ENCODE results near the gene CAND1. TPM values are rescaled to one million over a fixed set of nuclear protein-coding genes. Genes with fewer than 3 reads are reported as not detected.
A peak's percentile ranks its signal among the peaks of the same experiment; 100 is the strongest.

Gene CAND1
- total RNA-seq, 1 experiment from 2014 or later = 236 TPM

- TF ChIP-seq, protein P1, sequence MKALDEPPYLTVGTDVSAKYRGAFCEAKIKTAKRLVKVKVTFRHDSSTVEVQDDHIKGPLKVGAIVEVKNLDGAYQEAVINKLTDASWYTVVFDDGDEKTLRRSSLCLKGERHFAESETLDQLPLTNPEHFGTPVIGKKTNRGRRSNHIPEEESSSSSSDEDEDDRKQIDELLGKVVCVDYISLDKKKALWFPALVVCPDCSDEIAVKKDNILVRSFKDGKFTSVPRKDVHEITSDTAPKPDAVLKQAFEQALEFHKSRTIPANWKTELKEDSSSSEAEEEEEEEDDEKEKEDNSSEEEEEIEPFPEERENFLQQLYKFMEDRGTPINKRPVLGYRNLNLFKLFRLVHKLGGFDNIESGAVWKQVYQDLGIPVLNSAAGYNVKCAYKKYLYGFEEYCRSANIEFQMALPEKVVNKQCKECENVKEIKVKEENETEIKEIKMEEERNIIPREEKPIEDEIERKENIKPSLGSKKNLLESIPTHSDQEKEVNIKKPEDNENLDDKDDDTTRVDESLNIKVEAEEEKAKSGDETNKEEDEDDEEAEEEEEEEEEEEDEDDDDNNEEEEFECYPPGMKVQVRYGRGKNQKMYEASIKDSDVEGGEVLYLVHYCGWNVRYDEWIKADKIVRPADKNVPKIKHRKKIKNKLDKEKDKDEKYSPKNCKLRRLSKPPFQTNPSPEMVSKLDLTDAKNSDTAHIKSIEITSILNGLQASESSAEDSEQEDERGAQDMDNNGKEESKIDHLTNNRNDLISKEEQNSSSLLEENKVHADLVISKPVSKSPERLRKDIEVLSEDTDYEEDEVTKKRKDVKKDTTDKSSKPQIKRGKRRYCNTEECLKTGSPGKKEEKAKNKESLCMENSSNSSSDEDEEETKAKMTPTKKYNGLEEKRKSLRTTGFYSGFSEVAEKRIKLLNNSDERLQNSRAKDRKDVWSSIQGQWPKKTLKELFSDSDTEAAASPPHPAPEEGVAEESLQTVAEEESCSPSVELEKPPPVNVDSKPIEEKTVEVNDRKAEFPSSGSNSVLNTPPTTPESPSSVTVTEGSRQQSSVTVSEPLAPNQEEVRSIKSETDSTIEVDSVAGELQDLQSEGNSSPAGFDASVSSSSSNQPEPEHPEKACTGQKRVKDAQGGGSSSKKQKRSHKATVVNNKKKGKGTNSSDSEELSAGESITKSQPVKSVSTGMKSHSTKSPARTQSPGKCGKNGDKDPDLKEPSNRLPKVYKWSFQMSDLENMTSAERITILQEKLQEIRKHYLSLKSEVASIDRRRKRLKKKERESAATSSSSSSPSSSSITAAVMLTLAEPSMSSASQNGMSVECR (CRISPR knock-in tag; IDR thresholded peaks at IDR 0.05; ENCODE audit: borderline replicate concordance) = no peak
- TF ChIP-seq EMX1 (CRISPR knock-in tag; IDR thresholded peaks at IDR 0.05) (no peak), FOXK1 (CRISPR knock-in tag; IDR thresholded peaks at IDR 0.05) (no peak), ZNF423 (CRISPR knock-in tag; IDR thresholded peaks at IDR 0.05) (no peak), RORB (CRISPR knock-in tag; IDR thresholded peaks at IDR 0.05) (no peak), TP53 (CRISPR knock-in tag; IDR thresholded peaks at IDR 0.05) (no peak), RELA (CRISPR knock-in tag; IDR thresholded peaks at IDR 0.05; ENCODE audit: borderline replicate concordance) (no peak), ZNF281 (CRISPR knock-in tag; IDR thresholded peaks at IDR 0.05) (no peak), ESRRA (CRISPR knock-in tag; IDR thresholded peaks at IDR 0.05; ENCODE audit: borderline replicate concordance) (no peak), ZNF416 (CRISPR knock-in tag; IDR thresholded peaks at IDR 0.05) (no peak), CREM (CRISPR knock-in tag; IDR thresholded peaks at IDR 0.05) (no peak), ATF1 (CRISPR knock-in tag; IDR thresholded peaks at IDR 0.05) (no peak), ZNF121 (CRISPR knock-in tag; IDR thresholded peaks at IDR 0.05) (no peak), FOXP4 (CRISPR knock-in tag; IDR thresholded peaks at IDR 0.05) (no peak)
- TF ChIP-seq, protein P2, sequence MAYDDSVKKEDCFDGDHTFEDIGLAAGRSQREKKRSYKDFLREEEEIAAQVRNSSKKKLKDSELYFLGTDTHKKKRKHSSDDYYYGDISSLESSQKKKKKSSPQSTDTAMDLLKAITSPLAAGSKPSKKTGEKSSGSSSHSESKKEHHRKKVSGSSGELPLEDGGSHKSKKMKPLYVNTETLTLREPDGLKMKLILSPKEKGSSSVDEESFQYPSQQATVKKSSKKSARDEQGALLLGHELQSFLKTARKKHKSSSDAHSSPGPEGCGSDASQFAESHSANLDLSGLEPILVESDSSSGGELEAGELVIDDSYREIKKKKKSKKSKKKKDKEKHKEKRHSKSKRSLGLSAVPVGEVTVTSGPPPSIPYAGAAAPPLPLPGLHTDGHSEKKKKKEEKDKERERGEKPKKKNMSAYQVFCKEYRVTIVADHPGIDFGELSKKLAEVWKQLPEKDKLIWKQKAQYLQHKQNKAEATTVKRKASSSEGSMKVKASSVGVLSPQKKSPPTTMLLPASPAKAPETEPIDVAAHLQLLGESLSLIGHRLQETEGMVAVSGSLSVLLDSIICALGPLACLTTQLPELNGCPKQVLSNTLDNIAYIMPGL (CRISPR knock-in tag; IDR thresholded peaks at IDR 0.05) = no peak
These were observed 5.7 kb upstream of the CAND1 start (continued) for GRCh38 chr12:67263471-67263870.

- peaks cover 22% of the 10 kb centered on the region for H3K4me1 Mint-ChIP-seq
- CTCF ChIA-PET = interaction anchor here (0.7 to 2.6 kb wide), 7 partner anchors 12 to 250 kb away, joined by 3 to 8 read pairs (median 6); no protein-coding TSS in a partner anchor
- peak; percentile 80 for TF ChIP-seq NFYB (CRISPR knock-in tag; conservative IDR thresholded peaks at IDR 0.05; ENCODE audit: low read depth)
- TF ChIP-seq ATF1 (CRISPR knock-in tag; IDR thresholded peaks at IDR 0.05) = no peak
- TF ChIP-seq NR2C2 (CRISPR knock-in tag; IDR thresholded peaks at IDR 0.05) = no peak
- TF ChIP-seq, protein P3, sequence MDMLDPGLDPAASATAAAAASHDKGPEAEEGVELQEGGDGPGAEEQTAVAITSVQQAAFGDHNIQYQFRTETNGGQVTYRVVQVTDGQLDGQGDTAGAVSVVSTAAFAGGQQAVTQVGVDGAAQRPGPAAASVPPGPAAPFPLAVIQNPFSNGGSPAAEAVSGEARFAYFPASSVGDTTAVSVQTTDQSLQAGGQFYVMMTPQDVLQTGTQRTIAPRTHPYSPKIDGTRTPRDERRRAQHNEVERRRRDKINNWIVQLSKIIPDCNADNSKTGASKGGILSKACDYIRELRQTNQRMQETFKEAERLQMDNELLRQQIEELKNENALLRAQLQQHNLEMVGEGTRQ (CRISPR knock-in tag; IDR thresholded peaks at IDR 0.05) = peak; percentile 42; the same call in 1 of the 2 replicates
- no peak for TF ChIP-seq E2F5 (CRISPR knock-in tag; IDR thresholded peaks at IDR 0.05)
- TF ChIP-seq ZNF423 (CRISPR knock-in tag; IDR thresholded peaks at IDR 0.05) = no peak
- TF ChIP-seq SMAD3 (CRISPR knock-in tag; IDR thresholded peaks at IDR 0.05; ENCODE audit: borderline replicate concordance) = peak; percentile 42; the same call in 1 of the 2 replicates
- TF ChIP-seq ZNF263 (CRISPR knock-in tag; IDR thresholded peaks at IDR 0.05; ENCODE audit: low read depth) = no peak
- TF ChIP-seq NFATC4 (CRISPR knock-in tag; IDR thresholded peaks at IDR 0.05) = no peak
- no peak for TF ChIP-seq MXD4 (CRISPR knock-in tag; IDR thresholded peaks at IDR 0.05; ENCODE audit: borderline replicate concordance)
These were observed 743 bp upstream of the CAND1 start for GRCh38 chr12:67268335-67268895.

More at GRCh38 chr12:67268335-67268895, 743 bp upstream of the CAND1 start:
- peaks cover 2% of the 10 kb centered on the region; the same call in 1 of the 2 replicates for H3K27me3 Mint-ChIP-seq (ENCODE audit: low read depth)
- peak overlapping the region; percentile 95 for H3K4me3 Mint-ChIP-seq
- H3K36me3 Mint-ChIP-seq = no peaks in the 10 kb centered on the region
- DNase-seq (ENCODE audit: low spot score) (peak; percentile 78), ATAC-seq (peak; percentile 90)
- peak overlapping the region; percentile 98 for H3K27ac Mint-ChIP-seq
- H3K9me3 Mint-ChIP-seq = peaks cover 3% of the 10 kb centered on the region; the same call in 1 of the 2 replicates
- POLR2A ChIA-PET = interaction anchor here (0.5 to 1.0 kb wide), 4 partner anchors 388 to 1342 kb away, joined by 3 to 8 read pairs (median 4); partner anchors contain the start of gene RAP1B

Data from WTC11 (cell line).